ENCODE measurements around the gene ARHGAP31.
"Not testable (repeated sequence)": the region's sequence is repeated elsewhere in the genome, so short reads cannot be mapped to it uniquely, and the experiment has no call there.

Gene ARHGAP31

GRCh38 chr3:119322835-119323722 is 28.9 kb downstream of the ARHGAP31 start:
- no peaks in the 10 kb centered on the region for H3K36me3 ChIP-seq (ENCODE audit: control insufficient read depth in 1 of 2, insufficient read depth in 2 of 2, low read length in 2 of 2)
- H3K9me3 ChIP-seq (ENCODE audit: control insufficient read depth in 1 of 2, low read length in 2 of 2) = no peaks in the 10 kb centered on the region
- peak overlapping the region; percentile 64 to 74 for H3K4me3 ChIP-seq (ENCODE audit: low read depth in 1 of 2, low read length in 2 of 2)
- peak overlapping the region; percentile 91 for H3K27ac ChIP-seq (ENCODE audit: low read length)
- H3K27me3 ChIP-seq (ENCODE audit: low read depth, low read length) = no peaks in the 10 kb centered on the region
- H3K4me1 ChIP-seq (ENCODE audit: control insufficient read depth in 1 of 2, insufficient read depth in 2 of 2, low read length in 2 of 2) = peaks cover 8 to 10% of the 10 kb centered on the region in 2 donors

GRCh38 chr3:119323723-119324085 is 29.5 kb downstream of the ARHGAP31 start:
- Histone ChIP-seq H3K4me1 (ENCODE audit: control insufficient read depth in 1 of 2, insufficient read depth in 2 of 2, low read length in 2 of 2) (peaks cover 8 to 10% of the 10 kb centered on the region in 2 donors), H3K4me3 (ENCODE audit: low read depth in 1 of 2, low read length in 2 of 2) (peak overlapping the region; percentile 64 to 74), H3K9me3 (ENCODE audit: control insufficient read depth in 1 of 2, low read length in 2 of 2) (no peaks in the 10 kb centered on the region), H3K27ac (ENCODE audit: low read length) (peak overlapping the region; percentile 69), H3K36me3 (ENCODE audit: control insufficient read depth in 1 of 2, insufficient read depth in 2 of 2, low read length in 2 of 2) (no peaks in the 10 kb centered on the region), H3K27me3 (ENCODE audit: low read depth, low read length) (no peaks in the 10 kb centered on the region)

- H3K4me3 ChIP-seq (ENCODE audit: low read depth in 1 of 2, low read length in 2 of 2) = no peak overlapping the region
- no peaks in the 10 kb centered on the region for H3K27me3 ChIP-seq (ENCODE audit: low read depth, low read length)
- H3K9me3 ChIP-seq (ENCODE audit: control insufficient read depth in 1 of 2, low read length in 2 of 2) = no peaks in the 10 kb centered on the region
- H3K27ac ChIP-seq (ENCODE audit: low read length) = no peak overlapping the region
- H3K4me1 ChIP-seq (ENCODE audit: control insufficient read depth in 1 of 2, insufficient read depth in 2 of 2, low read length in 2 of 2) = peaks cover 8 to 20% of the 10 kb centered on the region in 2 donors
- H3K36me3 ChIP-seq (ENCODE audit: control insufficient read depth in 1 of 2, insufficient read depth in 2 of 2, low read length in 2 of 2) = no peaks in the 10 kb centered on the region
These were observed 30.7 kb downstream of the ARHGAP31 start for GRCh38 chr3:119324899-119325298.

- H3K4me1 ChIP-seq (ENCODE audit: control insufficient read depth in 1 of 2, insufficient read depth in 2 of 2, low read length in 2 of 2) = peaks cover 5 to 21% of the 10 kb centered on the region in 2 donors
- H3K4me3 ChIP-seq (ENCODE audit: low read depth in 1 of 2, low read length in 2 of 2) = no peak overlapping the region
- H3K27ac ChIP-seq (ENCODE audit: low read length) = no peak overlapping the region
- no peaks in the 10 kb centered on the region for H3K9me3 ChIP-seq (ENCODE audit: control insufficient read depth in 1 of 2, low read length in 2 of 2)
- H3K27me3 ChIP-seq (ENCODE audit: low read depth, low read length) = no peaks in the 10 kb centered on the region
- no peaks in the 10 kb centered on the region for H3K36me3 ChIP-seq (ENCODE audit: control insufficient read depth in 1 of 2, insufficient read depth in 2 of 2, low read length in 2 of 2)
These were observed 32.8 kb downstream of the ARHGAP31 start for GRCh38 chr3:119326976-119327375.

- H3K4me1 ChIP-seq (ENCODE audit: control insufficient read depth in 1 of 2, insufficient read depth in 2 of 2, low read length in 2 of 2) = peaks cover 0 to 38% of the 10 kb centered on the region in 2 donors
- peak overlapping the region; percentile 42 for H3K27ac ChIP-seq (ENCODE audit: low read length)
- H3K27me3 ChIP-seq (ENCODE audit: low read depth, low read length) = no peaks in the 10 kb centered on the region
- no peaks in the 10 kb centered on the region for H3K36me3 ChIP-seq (ENCODE audit: control insufficient read depth in 1 of 2, insufficient read depth in 2 of 2, low read length in 2 of 2)
- H3K4me3 ChIP-seq (ENCODE audit: low read depth in 1 of 2, low read length in 2 of 2) = no peak overlapping the region
- no peaks in the 10 kb centered on the region for H3K9me3 ChIP-seq (ENCODE audit: control insufficient read depth in 1 of 2, low read length in 2 of 2)
These were observed 35.4 kb downstream of the ARHGAP31 start for GRCh38 chr3:119329551-119329950.

GRCh38 chr3:119330181-119330580 is 36.0 kb downstream of the ARHGAP31 start:
- Histone ChIP-seq H3K9me3 (ENCODE audit: control insufficient read depth in 1 of 2, low read length in 2 of 2) (no peaks in the 10 kb centered on the region), H3K36me3 (ENCODE audit: control insufficient read depth in 1 of 2, insufficient read depth in 2 of 2, low read length in 2 of 2) (no peaks in the 10 kb centered on the region), H3K27ac (ENCODE audit: low read length) (peak overlapping the region; percentile 42), H3K4me1 (ENCODE audit: control insufficient read depth in 1 of 2, insufficient read depth in 2 of 2, low read length in 2 of 2) (peaks cover 0 to 38% of the 10 kb centered on the region in 2 donors), H3K4me3 (ENCODE audit: low read depth in 1 of 2, low read length in 2 of 2) (no peak overlapping the region), H3K27me3 (ENCODE audit: low read depth, low read length) (no peaks in the 10 kb centered on the region)

GRCh38 chr3:119330858-119331257 is 36.7 kb downstream of the ARHGAP31 start:
- Histone ChIP-seq H3K9me3 (ENCODE audit: control insufficient read depth in 1 of 2, low read length in 2 of 2) (no peaks in the 10 kb centered on the region), H3K4me3 (ENCODE audit: low read depth in 1 of 2, low read length in 2 of 2) (no peak overlapping the region), H3K27ac (ENCODE audit: low read length) (no peak overlapping the region), H3K27me3 (ENCODE audit: low read depth, low read length) (no peaks in the 10 kb centered on the region), H3K4me1 (ENCODE audit: control insufficient read depth in 1 of 2, insufficient read depth in 2 of 2, low read length in 2 of 2) (peaks cover 0 to 38% of the 10 kb centered on the region in 2 donors), H3K36me3 (ENCODE audit: control insufficient read depth in 1 of 2, insufficient read depth in 2 of 2, low read length in 2 of 2) (no peaks in the 10 kb centered on the region)

GRCh38 chr3:119331661-119332060 is 37.5 kb downstream of the ARHGAP31 start:
- Histone ChIP-seq H3K9me3 (ENCODE audit: control insufficient read depth in 1 of 2, low read length in 2 of 2) (no peaks in the 10 kb centered on the region), H3K27me3 (ENCODE audit: low read depth, low read length) (no peaks in the 10 kb centered on the region), H3K4me3 (ENCODE audit: low read depth in 1 of 2, low read length in 2 of 2) (no peak overlapping the region), H3K27ac (ENCODE audit: low read length) (no peak overlapping the region), H3K36me3 (ENCODE audit: control insufficient read depth in 1 of 2, insufficient read depth in 2 of 2, low read length in 2 of 2) (no peaks in the 10 kb centered on the region), H3K4me1 (ENCODE audit: control insufficient read depth in 1 of 2, insufficient read depth in 2 of 2, low read length in 2 of 2) (peaks cover 0 to 38% of the 10 kb centered on the region in 2 donors)

- Histone ChIP-seq H3K27ac (ENCODE audit: low read length) (peak overlapping the region; percentile 5), H3K36me3 (ENCODE audit: control insufficient read depth in 1 of 2, insufficient read depth in 2 of 2, low read length in 2 of 2) (peaks cover 0 to 2% of the 10 kb centered on the region in 2 donors), H3K4me1 (ENCODE audit: control insufficient read depth in 1 of 2, insufficient read depth in 2 of 2, low read length in 2 of 2) (peaks cover 0 to 37% of the 10 kb centered on the region in 2 donors), H3K4me3 (ENCODE audit: low read depth in 1 of 2, low read length in 2 of 2) (no peak overlapping the region), H3K9me3 (ENCODE audit: control insufficient read depth in 1 of 2, low read length in 2 of 2) (no peaks in the 10 kb centered on the region), H3K27me3 (ENCODE audit: low read depth, low read length) (no peaks in the 10 kb centered on the region)
These were observed 39.8 kb downstream of the ARHGAP31 start for GRCh38 chr3:119333773-119334509.

- Histone ChIP-seq H3K4me3 (ENCODE audit: low read depth in 1 of 2, low read length in 2 of 2) (no peak overlapping the region), H3K4me1 (ENCODE audit: control insufficient read depth in 1 of 2, insufficient read depth in 2 of 2, low read length in 2 of 2) (peaks cover 0 to 23% of the 10 kb centered on the region in 2 donors), H3K36me3 (ENCODE audit: control insufficient read depth in 1 of 2, insufficient read depth in 2 of 2, low read length in 2 of 2) (peaks cover 0 to 2% of the 10 kb centered on the region in 2 donors), H3K27me3 (ENCODE audit: low read depth, low read length) (no peaks in the 10 kb centered on the region), H3K9me3 (ENCODE audit: control insufficient read depth in 1 of 2, low read length in 2 of 2) (no peaks in the 10 kb centered on the region), H3K27ac (ENCODE audit: low read length) (no peak overlapping the region)
These were observed 42.6 kb downstream of the ARHGAP31 start for GRCh38 chr3:119336823-119337222.

GRCh38 chr3:119337407-119337806 is 43.2 kb downstream of the ARHGAP31 start:
- H3K4me3 ChIP-seq (ENCODE audit: low read depth in 1 of 2, low read length in 2 of 2); H3K27me3 ChIP-seq (ENCODE audit: low read depth, low read length); H3K36me3 ChIP-seq (ENCODE audit: control insufficient read depth in 1 of 2, insufficient read depth in 2 of 2, low read length in 2 of 2); H3K9me3 ChIP-seq (ENCODE audit: control insufficient read depth in 1 of 2, low read length in 2 of 2); H3K27ac ChIP-seq (ENCODE audit: low read length): not testable (repeated sequence)
- H3K4me1 ChIP-seq (ENCODE audit: control insufficient read depth in 1 of 2, insufficient read depth in 2 of 2, low read length in 2 of 2) = peaks cover 0 to 17% of the 10 kb centered on the region in 2 donors

Data from muscle layer of duodenum (tissue), 2 donors.